HCT116 (cell line): ENCODE measurements around the gene NSMCE4A. TPM values are rescaled to one million over a fixed set of nuclear protein-coding genes. Genes with fewer than 3 reads are reported as not detected.
A peak's percentile ranks its signal among the peaks of the same experiment; 100 is the strongest.
"Not testable (repeated sequence)": the region's sequence is repeated elsewhere in the genome, so short reads cannot be mapped to it uniquely, and the experiment has no call there.

Experiments used
- ATAC-seq: fragments of 200-7000 bp; cut with Tn5 transposase; 2 replicates; pipeline ENCODE4 v1.9.1; 2020; ENCODE audit warnings: mild to moderate bottlenecking, moderate library complexity
- BruUV-seq: library from RNA; stranded (reverse); fragments of 400-500 nt; replicated peaks from 2 replicates; lab custom pipeline; 2021; lab: Mats Ljungman, UMichigan
- CTCF ChIA-PET: fragments of 300-600 bp; sonication (Branson Sonifier 250); formaldehyde crosslinking; loops from one replicate; lab custom pipeline; 2021; ENCODE audit warnings: antibody characterized with exemption; lab: Charles Lee
- POLR2A ChIA-PET: fragments of 300-600, 350-600 bp; sonication (Branson Sonifier 250); formaldehyde crosslinking; loops from one replicate; lab custom pipeline; 2021; ENCODE audit warnings: antibody characterized with exemption; lab: Charles Lee
- RAD21 ChIA-PET, 2 experiments: fragments of 300-600 bp; sonication (Branson Sonifier 250); formaldehyde crosslinking; loops; one replicate each; lab custom pipeline; 2023; ENCODE audit warnings: low total read pairs in 2 of 2; ENCODE audit not compliant: uncharacterized antibody in 2 of 2, unreplicated experiment in 2 of 2, low non-redundant PET in 1 of 2; lab: Charles Lee
- DNase-seq: peaks from one replicate; pipeline ENCODE4 v3.0.0-alpha.2; 2010; ENCODE audit warnings: low read depth, low spot score
- H2AFZ ChIP-seq: fragments of 200-600 bp; shearing (Covaris generic), sonication (generic); 2 replicates; pipeline ENCODE4 v1.6.1; 2017; ENCODE audit warnings: low read depth, mixed run types, mixed read lengths, antibody characterized with exemption, low read length; ENCODE audit not compliant: poor library complexity, severe bottlenecking
- H3K27ac ChIP-seq: 2 replicates; pipeline ENCODE4 v1.5.1; 2012; ENCODE audit warnings: low read depth, low read length
- H3K27me3 ChIP-seq: fragments of 200-600 bp; sonication (generic); 2 replicates; pipeline ENCODE4 v1.6.1; 2016; ENCODE audit warnings: mixed run types, low read length, mixed read lengths; ENCODE audit not compliant: insufficient read depth
- H3K36me3 ChIP-seq, 2 experiments: fragments of 200-500 bp in 1 of 2; fragments of 200-600 bp in 1 of 2; sonication (Bioruptor generic) in 1 of 2; sonication (generic) in 1 of 2; 2 replicates each; pipeline versions ENCODE4 v1.5.1 to v1.6.1; 2014 to 2016; ENCODE audit warnings: low read length in 2 of 2, inconsistent platforms in 1 of 2, mixed read lengths in 1 of 2, mixed run types in 1 of 2; ENCODE audit not compliant: insufficient read depth in 2 of 2, control insufficient read depth in 1 of 2
- H3K4me1 ChIP-seq, 2 experiments: fragments of 200-600 bp in 1 of 2; sonication (generic) in 1 of 2; 2 replicates each; pipeline versions ENCODE4 v1.5.1 to v1.6.1; 2012 to 2017; ENCODE audit warnings: low read length in 2 of 2, inconsistent platforms in 1 of 2, mild to moderate bottlenecking in 1 of 2, mixed read lengths in 1 of 2, mixed run types in 1 of 2, moderate library complexity in 1 of 2; ENCODE audit not compliant: insufficient read depth in 2 of 2, control insufficient read depth in 1 of 2
- H3K4me2 ChIP-seq: fragments of 200-600 bp; sonication (generic); 2 replicates; pipeline ENCODE4 v1.6.1; 2017; ENCODE audit warnings: mixed run types, low read length, mixed read lengths
- H3K4me3 ChIP-seq, 2 experiments: fragments of 200-600 bp in 1 of 2; sonication (generic) in 1 of 2; replicated peaks in 1 of 2; 2 replicates each; pipeline ENCODE4 v1.5.1; 2011 to 2016; ENCODE audit warnings: low read length in 2 of 2, control low read depth in 1 of 2, low read depth in 1 of 2, mild to moderate bottlenecking in 1 of 2, mixed read lengths in 1 of 2, mixed run types in 1 of 2
- H3K79me2 ChIP-seq: fragments of 200-600 bp; sonication (generic); 2 replicates; pipeline ENCODE4 v1.6.1; 2017; ENCODE audit warnings: mild to moderate bottlenecking, mixed run types, low read length, moderate library complexity, mixed read lengths; ENCODE audit not compliant: insufficient read depth
- H3K9ac ChIP-seq: fragments of 200-600 bp; sonication (generic); 2 replicates; pipeline ENCODE4 v1.6.1; 2016; ENCODE audit warnings: low read length, mixed read lengths
- H3K9me2 ChIP-seq: fragments of 200-600 bp; sonication (generic), shearing (Covaris generic); 2 replicates; pipeline ENCODE4 v1.6.1; 2017; ENCODE audit warnings: mixed run types, mild to moderate bottlenecking, moderate library complexity; ENCODE audit not compliant: insufficient read depth
- H3K9me3 ChIP-seq, 2 experiments: fragments of 200-500 bp in 1 of 2; fragments of 200-600 bp in 1 of 2; sonication (Bioruptor generic) in 1 of 2; sonication (generic) in 1 of 2; 2 replicates each; pipeline ENCODE4 v1.6.1; 2014 to 2017; ENCODE audit warnings: low read length in 2 of 2, mixed read lengths in 2 of 2, inconsistent platforms in 1 of 2, low read depth in 1 of 2, mild to moderate bottlenecking in 1 of 2, mixed run types in 1 of 2, moderate library complexity in 1 of 2; ENCODE audit not compliant: control insufficient read depth in 1 of 2, insufficient read depth in 1 of 2
- H4K20me1 ChIP-seq: fragments of 200-600 bp; sonication (generic), shearing (Covaris generic); 2 replicates; pipeline ENCODE4 v1.6.1; 2017; ENCODE audit warnings: mixed run types, mild to moderate bottlenecking, moderate library complexity; ENCODE audit not compliant: insufficient read depth
- CEBPB ChIP-seq: IDR thresholded peaks from 2 replicates; pipeline ENCODE4 v1.6.1; 2012; ENCODE audit warnings: low read depth
- SIN3A ChIP-seq: IDR thresholded peaks from 2 replicates; pipeline ENCODE4 v1.6.1; 2012; ENCODE audit warnings: low read depth
- intact Hi-C: fragments of 100-400 bp; cut with micrococcal nuclease; formaldehyde crosslinking; loops from 2 replicates; pipeline ENCODE4 v1.10.0; 2022
- total RNA-seq: library from RNA; stranded (reverse); gene quantifications from one replicate; pipeline ENCODE4 v1.2.1, GENCODE V29; 2021; ENCODE audit not compliant: unreplicated experiment

NSMCE4A gene
- total RNA-seq, 1 experiment from 2014 or later: 70.6 TPM

DNA sequence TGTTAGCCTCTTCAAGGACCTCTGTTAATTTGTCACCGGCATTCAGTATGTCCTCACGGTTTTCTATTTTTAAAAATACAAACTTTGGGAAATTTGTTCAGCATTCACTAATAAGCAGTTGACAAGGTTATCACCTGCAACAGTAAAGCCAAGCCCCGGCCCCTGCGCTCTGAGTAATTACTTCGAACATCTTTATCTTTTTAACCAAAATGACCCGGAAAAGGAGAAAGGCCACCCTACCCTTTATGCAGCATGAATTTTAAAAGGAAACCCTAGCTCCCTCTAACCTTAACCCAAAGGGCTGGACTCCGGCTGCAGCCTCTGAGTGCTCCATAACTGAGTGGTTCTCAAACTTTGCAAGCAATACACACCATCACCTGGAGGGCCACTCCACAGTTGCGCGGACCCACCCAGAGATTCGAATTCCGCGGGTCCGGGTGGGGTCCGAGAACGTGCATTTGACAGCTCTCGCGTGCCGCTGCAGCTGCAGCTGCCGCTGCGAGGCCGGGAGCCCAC is 940 bp downstream of the NSMCE4A start:
- Histone ChIP-seq H3K9ac (peak overlapping the region; percentile 91), H3K4me3 (peak overlapping the region; percentile 80 to 83), H3K79me2 (peaks cover 26% of the 10 kb centered on the region), H3K4me2 (peak overlapping the region; percentile 94), H3K9me3 (peaks cover 14 to 21% of the 10 kb centered on the region in 2 experiments; a peak in 3 of 4 replicates), H4K20me1 (no peaks in the 10 kb centered on the region), H3K9me2 (no peaks in the 10 kb centered on the region), H3K27me3 (no peaks in the 10 kb centered on the region), H3K27ac (peak overlapping the region; percentile 99), H2AFZ (no peak overlapping the region), H3K36me3 (peaks cover 6 to 8% of the 10 kb centered on the region in 2 experiments; a peak in 3 of 4 replicates), H3K4me1 (peaks cover 7 to 13% of the 10 kb centered on the region in 2 experiments; a peak in 3 of 4 replicates)
- ChIA-PET CTCF (interaction anchor here (0.6 kb wide), 1 partner anchor 12 kb away, joined by 3 read pairs; no protein-coding TSS in a partner anchor), POLR2A (no interaction called here), RAD21 (no interaction called here)
- ATAC-seq (peak; percentile 46), DNase-seq (no peak)
- intact Hi-C loops: loop anchor here (2.0 kb wide), 1 partner anchor 45 kb away; the partner anchor contains the start of gene ATE1
- TF ChIP-seq SIN3A: peak; percentile 74; the same call in 1 of the 2 replicates
- no peak for TF ChIP-seq CEBPB
- no TSS peak for BruUV-seq

DNA sequence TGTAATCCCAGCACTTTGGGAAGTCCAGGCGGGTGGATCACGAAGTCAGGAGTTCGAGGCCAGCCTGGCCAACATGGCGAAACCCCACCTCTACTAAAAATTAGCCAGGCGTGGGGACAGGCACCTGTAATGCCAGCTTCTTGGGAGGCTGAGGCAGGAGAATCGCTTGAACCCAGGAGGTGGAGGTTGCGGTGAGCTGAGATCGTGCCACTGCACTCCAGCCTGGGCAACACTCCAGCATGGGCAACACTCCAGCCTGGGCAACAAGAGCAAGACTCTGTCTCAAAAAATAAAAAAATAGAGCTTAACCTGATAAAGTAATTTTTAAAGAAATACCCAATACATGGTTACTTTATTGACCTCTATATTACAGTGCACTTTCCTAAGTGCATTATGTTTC is 5.9 kb downstream of the NSMCE4A start:
- H4K20me1 ChIP-seq, H3K4me3 ChIP-seq, H3K9me3 ChIP-seq, ATAC-seq, BruUV-seq, H3K9ac ChIP-seq, CTCF ChIA-PET, RAD21 ChIA-PET, H3K9me2 ChIP-seq, POLR2A ChIA-PET, DNase-seq, H3K4me2 ChIP-seq, H3K27me3 ChIP-seq, intact Hi-C loops, H2AFZ ChIP-seq, H3K4me1 ChIP-seq, H3K27ac ChIP-seq: not testable (repeated sequence)
- peaks cover 34 to 37% of the 10 kb centered on the region in 2 experiments; a peak in 3 of 4 replicates for H3K36me3 ChIP-seq
- H3K79me2 ChIP-seq: peaks cover 22% of the 10 kb centered on the region
